Activated CD8-positive, alpha-beta T cell treated with anti-CD3 and anti-CD28 coated beads for 36 hours (primary cell): ENCODE measurements around the gene ATG3. TPM values are rescaled to one million over a fixed set of nuclear protein-coding genes. Genes with fewer than 3 reads are reported as not detected.

Experiments
- ATAC-seq: fragments of 200-7000 bp; cut with Tn5 transposase; one replicate; pipeline ENCODE4 v1.10.0; 2021; ENCODE audit warnings: mild to moderate bottlenecking, moderate library complexity
- CTCF ChIA-PET: fragments of 350-600 bp; sonication (Branson Sonifier 250); formaldehyde crosslinking; loops from one replicate; lab custom pipeline; 2021; ENCODE audit warnings: antibody characterized with exemption; lab: Charles Lee
- POLR2A ChIA-PET: fragments of 350-600 bp; sonication (Branson Sonifier 250); formaldehyde crosslinking; loops from one replicate; lab custom pipeline; 2021; ENCODE audit warnings: antibody characterized with exemption; lab: Charles Lee
- DNase-seq: peaks from one replicate; pipeline ENCODE4 v3.0.0-alpha.2; 2020
- H3K27ac Mint-ChIP-seq: one replicate; pipeline ENCODE4 v1.8.0; 2021; ENCODE audit warnings: mild to moderate bottlenecking, mixed read lengths
- H3K27me3 Mint-ChIP-seq: one replicate; pipeline ENCODE4 v1.8.0; 2021; ENCODE audit warnings: mixed read lengths
- H3K36me3 Mint-ChIP-seq: one replicate; pipeline ENCODE4 v1.8.0; 2021; ENCODE audit warnings: low read depth, mixed read lengths
- H3K4me1 Mint-ChIP-seq: one replicate; pipeline ENCODE4 v1.8.0; 2021; ENCODE audit warnings: low read depth, mixed read lengths
- H3K4me3 Mint-ChIP-seq: one replicate; pipeline ENCODE4 v1.8.0; 2021; ENCODE audit warnings: mild to moderate bottlenecking, moderate library complexity, mixed read lengths
- H3K9me3 Mint-ChIP-seq: one replicate; pipeline ENCODE4 v1.8.0; 2021; ENCODE audit warnings: mixed read lengths
- intact Hi-C: fragments of 100-400 bp; cut with micrococcal nuclease; formaldehyde crosslinking; loops from one replicate; pipeline ENCODE4 v1.10.0; 2022
- total RNA-seq, 2 experiments: library from RNA; stranded (reverse); gene quantifications; one replicate each; pipeline ENCODE4 v1.2.3, GENCODE V29; 2021
- TF ChIP-seq, protein P1 (sequence below): fragments of 200-600 bp; IDR thresholded peaks from one replicate; pipeline ENCODE4 v1.8.0; 2022; ENCODE audit warnings: antibody characterized with exemption, mild to moderate bottlenecking

Gene ATG3
- total RNA-seq, 2 experiments from 2014 or later = 56.5 to 58.4 TPM

DNA sequence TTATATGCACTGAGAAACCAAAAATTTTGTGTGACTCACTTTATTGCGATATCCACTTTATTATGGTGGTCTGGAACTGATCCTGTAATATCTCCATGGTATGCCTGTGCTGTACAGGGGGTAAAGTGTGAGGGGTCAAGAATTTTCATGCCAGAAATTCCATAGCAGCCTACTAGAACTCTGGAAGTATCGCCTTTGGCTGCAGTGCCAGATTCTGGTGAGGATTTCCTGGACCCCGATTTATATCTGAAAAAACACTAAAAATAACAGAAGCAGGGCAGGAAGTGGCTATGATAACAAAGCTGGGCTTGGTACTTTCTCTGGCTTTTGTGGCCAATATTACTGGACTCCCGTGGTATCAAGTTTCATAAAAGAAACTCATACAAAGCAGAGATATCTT is 42.8 kb upstream of the ATG3 start:
- no peaks in the 10 kb centered on the region for H3K36me3 Mint-ChIP-seq
- TF ChIP-seq, protein P1, sequence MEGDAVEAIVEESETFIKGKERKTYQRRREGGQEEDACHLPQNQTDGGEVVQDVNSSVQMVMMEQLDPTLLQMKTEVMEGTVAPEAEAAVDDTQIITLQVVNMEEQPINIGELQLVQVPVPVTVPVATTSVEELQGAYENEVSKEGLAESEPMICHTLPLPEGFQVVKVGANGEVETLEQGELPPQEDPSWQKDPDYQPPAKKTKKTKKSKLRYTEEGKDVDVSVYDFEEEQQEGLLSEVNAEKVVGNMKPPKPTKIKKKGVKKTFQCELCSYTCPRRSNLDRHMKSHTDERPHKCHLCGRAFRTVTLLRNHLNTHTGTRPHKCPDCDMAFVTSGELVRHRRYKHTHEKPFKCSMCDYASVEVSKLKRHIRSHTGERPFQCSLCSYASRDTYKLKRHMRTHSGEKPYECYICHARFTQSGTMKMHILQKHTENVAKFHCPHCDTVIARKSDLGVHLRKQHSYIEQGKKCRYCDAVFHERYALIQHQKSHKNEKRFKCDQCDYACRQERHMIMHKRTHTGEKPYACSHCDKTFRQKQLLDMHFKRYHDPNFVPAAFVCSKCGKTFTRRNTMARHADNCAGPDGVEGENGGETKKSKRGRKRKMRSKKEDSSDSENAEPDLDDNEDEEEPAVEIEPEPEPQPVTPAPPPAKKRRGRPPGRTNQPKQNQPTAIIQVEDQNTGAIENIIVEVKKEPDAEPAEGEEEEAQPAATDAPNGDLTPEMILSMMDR = no peak
- H3K4me3 Mint-ChIP-seq = no peak overlapping the region
- H3K27me3 Mint-ChIP-seq = no peaks in the 10 kb centered on the region
- DNase-seq (no peak), ATAC-seq (no peak)
- no peaks in the 10 kb centered on the region for H3K9me3 Mint-ChIP-seq
- CTCF ChIA-PET = interaction anchor here (0.7 to 1.7 kb wide), 3 partner anchors 23 to 63 kb away, joined by 3 read pairs; no protein-coding TSS in a partner anchor
- no peak overlapping the region for H3K27ac Mint-ChIP-seq
- H3K4me1 Mint-ChIP-seq = peaks cover 18% of the 10 kb centered on the region
- POLR2A ChIA-PET = no interaction called here
- intact Hi-C loops = no loop called here

DNA sequence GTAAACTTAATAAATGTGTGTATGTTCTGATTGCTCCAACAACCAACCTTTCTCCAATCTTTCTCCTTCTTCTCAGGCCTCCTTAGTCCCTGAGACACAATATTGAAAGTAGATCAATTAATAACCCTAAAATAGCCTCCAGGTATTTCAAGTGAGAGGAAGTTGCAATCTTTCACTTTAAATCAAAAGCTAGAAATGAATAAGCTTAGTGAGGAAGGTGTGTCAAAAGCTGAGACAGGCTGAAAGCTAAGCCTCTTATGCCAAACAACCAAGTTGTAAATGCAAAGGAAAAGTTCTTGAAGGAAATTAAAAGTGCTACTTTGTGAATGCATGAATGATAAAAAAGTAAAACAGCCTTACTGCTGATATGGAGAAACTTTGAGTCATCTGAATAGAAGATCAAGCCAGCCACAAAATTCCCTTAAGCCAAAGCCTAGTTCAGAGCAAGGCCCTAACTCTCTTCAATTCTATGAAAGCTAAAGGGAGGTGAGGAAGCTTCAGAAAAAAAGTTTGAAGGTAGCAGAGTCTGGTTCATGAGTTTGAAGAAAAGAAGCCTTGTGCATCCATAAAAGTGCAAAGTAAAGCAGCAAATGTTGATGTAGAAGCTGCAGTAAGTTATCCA is 40.6 kb upstream of the ATG3 start:
- H3K4me3 Mint-ChIP-seq = no peak overlapping the region
- H3K4me1 Mint-ChIP-seq = peaks cover 18% of the 10 kb centered on the region
- ChIA-PET POLR2A (interaction anchor here (1.0 kb wide), 1 partner anchor 10 kb away, joined by 3 read pairs; no protein-coding TSS in a partner anchor), CTCF (interaction anchor here (0.9 to 1.5 kb wide), 3 partner anchors 9 to 75 kb away, joined by 3 to 8 read pairs (median 3); no protein-coding TSS in a partner anchor)
- TF ChIP-seq, protein P1 = no peak
- DNase-seq = no peak
- intact Hi-C loops = no loop called here
- ATAC-seq = peak; percentile 30
- peaks cover 4% of the 10 kb centered on the region for H3K36me3 Mint-ChIP-seq
- no peaks in the 10 kb centered on the region for H3K9me3 Mint-ChIP-seq
- no peak overlapping the region for H3K27ac Mint-ChIP-seq
- H3K27me3 Mint-ChIP-seq = no peaks in the 10 kb centered on the region

DNA sequence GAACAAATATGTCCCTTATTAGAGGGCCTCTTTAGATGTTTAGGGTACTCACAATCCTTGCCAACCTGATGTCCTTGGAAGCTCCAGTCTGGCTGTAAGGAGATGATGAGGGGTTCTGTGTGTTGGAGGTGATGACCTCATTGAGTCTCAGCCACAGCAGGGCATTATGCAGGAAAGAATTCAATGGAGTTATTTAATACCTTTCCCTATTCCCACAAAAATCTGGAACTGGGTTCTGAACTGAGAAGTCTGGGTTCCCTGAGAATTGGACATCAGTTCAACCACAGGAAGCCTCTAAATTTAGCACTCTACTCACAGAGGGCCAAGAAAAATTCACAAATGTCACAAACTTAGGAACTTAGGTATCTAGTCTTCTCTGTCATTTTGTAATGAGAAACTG is 37.0 kb upstream of the ATG3 start:
- no peak for DNase-seq
- peaks cover 9% of the 10 kb centered on the region for H3K36me3 Mint-ChIP-seq
- TF ChIP-seq, protein P1 = no peak
- H3K9me3 Mint-ChIP-seq = no peaks in the 10 kb centered on the region
- POLR2A ChIA-PET = no interaction called here
- no peak overlapping the region for H3K27ac Mint-ChIP-seq
- no peak for ATAC-seq
- CTCF ChIA-PET = interaction anchor here (2.0 kb wide), 1 partner anchor 13 kb away, joined by 4 read pairs; no protein-coding TSS in a partner anchor
- no peaks in the 10 kb centered on the region for H3K27me3 Mint-ChIP-seq
- intact Hi-C loops = no loop called here
- peaks cover 12% of the 10 kb centered on the region for H3K4me1 Mint-ChIP-seq
- no peak overlapping the region for H3K4me3 Mint-ChIP-seq

DNA sequence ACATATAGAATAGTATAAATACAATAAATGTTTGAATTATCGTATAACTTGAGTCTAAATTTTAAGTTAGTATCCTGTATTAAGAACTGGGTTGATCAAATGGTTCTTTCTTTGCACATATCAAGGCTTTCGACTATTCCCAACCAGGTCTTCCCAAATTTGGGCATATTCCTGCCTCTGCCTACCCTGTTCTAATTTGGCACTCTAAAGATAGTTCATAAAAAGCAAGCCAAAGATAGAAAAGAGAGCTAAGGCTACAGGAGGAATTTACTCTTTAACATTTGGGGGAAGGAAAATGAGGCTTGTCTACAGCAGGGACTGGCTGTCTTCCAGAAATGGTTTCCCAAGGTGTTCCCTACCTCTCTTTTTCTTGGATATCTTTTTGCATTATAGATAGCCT is 36.2 kb upstream of the ATG3 start:
- CTCF ChIA-PET = no interaction called here

DNA sequence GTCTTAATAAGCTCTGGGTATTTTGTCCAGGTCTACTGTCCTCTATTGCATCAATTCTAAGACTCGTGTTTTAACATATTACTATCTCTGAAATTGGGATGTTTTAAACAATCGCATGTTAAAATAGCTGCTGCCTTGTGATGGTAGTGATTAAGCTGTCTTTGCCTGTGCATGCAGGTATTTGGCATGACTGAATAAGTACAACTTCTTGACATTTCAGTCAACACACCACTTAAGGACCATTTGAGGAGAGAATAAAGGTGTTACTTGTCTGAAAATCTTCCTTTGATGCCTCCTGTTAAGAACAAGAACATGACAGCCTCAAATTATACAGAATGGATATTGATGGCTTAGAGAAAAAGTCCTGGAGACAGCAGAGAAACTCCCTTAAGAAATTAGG is 33.1 kb upstream of the ATG3 start:
- no peak for ATAC-seq
- H3K36me3 Mint-ChIP-seq = peaks cover 20% of the 10 kb centered on the region

More for the DNA sequence above, 36.2 kb upstream of the ATG3 start:
- Mint-ChIP-seq H3K27ac (no peak overlapping the region), H3K4me1 (peaks cover 11% of the 10 kb centered on the region), H3K36me3 (peaks cover 15% of the 10 kb centered on the region), H3K4me3 (no peak overlapping the region), H3K9me3 (peaks cover 2% of the 10 kb centered on the region), H3K27me3 (no peaks in the 10 kb centered on the region)
- no peak for DNase-seq
- intact Hi-C loops = no loop called here
- POLR2A ChIA-PET = no interaction called here
- ATAC-seq = no peak
- TF ChIP-seq, protein P1 = no peak

More for the DNA sequence above, 33.1 kb upstream of the ATG3 start:
- Mint-ChIP-seq H3K9me3 (peaks cover 5% of the 10 kb centered on the region), H3K27ac (no peak overlapping the region), H3K4me1 (no peaks in the 10 kb centered on the region), H3K27me3 (no peaks in the 10 kb centered on the region), H3K4me3 (no peak overlapping the region)
- POLR2A ChIA-PET = no interaction called here
- TF ChIP-seq, protein P1 = no peak
- CTCF ChIA-PET = interaction anchor here (4.5 kb wide), 1 partner anchor 13 kb away, joined by 19 read pairs; no protein-coding TSS in a partner anchor
- no peak for DNase-seq
- intact Hi-C loops = no loop called here
